GM23338 (cell line): ENCODE data around the gene MEAK7. TPM values are rescaled to one million over a fixed set of nuclear protein-coding genes. Genes with fewer than 3 reads are reported as not detected.

ENCODE experiments used
- ATAC-seq: fragments of 200-7000 bp; cut with Tn5 transposase; 3 replicates; pipeline ENCODE4 v1.9.1; 2020
- DNase-seq: peaks from one replicate; pipeline ENCODE4 v3.0.0-alpha.2; 2015; ENCODE audit warnings: low spot score
- H2AFZ ChIP-seq: fragments of 200-600 bp; sonication (generic); 2 replicates; pipeline ENCODE4 v1.8.0; 2016; ENCODE audit warnings: antibody characterized with exemption, mild to moderate bottlenecking, moderate library complexity
- H3F3A ChIP-seq: fragments of 200-600 bp; sonication (generic); replicated peaks from 2 replicates; pipeline ENCODE4 v1.8.0; 2017; ENCODE audit warnings: antibody characterized with exemption, mixed run types, low read depth
- H3K27ac ChIP-seq: fragments of 200-600 bp; sonication (generic); 2 replicates; pipeline ENCODE4 v1.6.1; 2016; ENCODE audit warnings: low read depth
- H3K27me3 ChIP-seq: fragments of 200-600 bp; sonication (generic); 2 replicates; pipeline ENCODE4 v1.8.0; 2016; ENCODE audit warnings: mild to moderate bottlenecking, mixed run types, moderate library complexity; ENCODE audit not compliant: insufficient read depth
- H3K36me3 ChIP-seq: fragments of 200-600 bp; sonication (generic); 2 replicates; pipeline ENCODE4 v1.8.0; 2016; ENCODE audit warnings: mild to moderate bottlenecking; ENCODE audit not compliant: insufficient read depth
- H3K4me1 ChIP-seq: fragments of 200-600 bp; sonication (generic); 2 replicates; pipeline ENCODE4 v1.8.0; 2016; ENCODE audit warnings: mild to moderate bottlenecking, moderate library complexity; ENCODE audit not compliant: insufficient read depth
- H3K4me2 ChIP-seq: fragments of 200-600 bp; sonication (generic); 2 replicates; pipeline ENCODE4 v1.7.1; 2017; ENCODE audit warnings: mixed run types
- H3K4me3 ChIP-seq: fragments of 200-600 bp; sonication (generic); 2 replicates; pipeline ENCODE4 v1.6.1; 2016; ENCODE audit warnings: mixed run types
- H3K79me2 ChIP-seq: fragments of 200-600 bp; sonication (generic); replicated peaks from 2 replicates; pipeline ENCODE4 v1.8.0; 2017; ENCODE audit warnings: mild to moderate bottlenecking; ENCODE audit not compliant: insufficient read depth
- H3K9me2 ChIP-seq: fragments of 200-600 bp; sonication (generic); 2 replicates; pipeline ENCODE4 v1.8.0; 2017; ENCODE audit not compliant: insufficient read depth
- H4K20me1 ChIP-seq: fragments of 200-600 bp; sonication (generic); replicated peaks from 2 replicates; pipeline ENCODE4 v1.8.0; 2017; ENCODE audit warnings: mild to moderate bottlenecking; ENCODE audit not compliant: insufficient read depth
- H3K27ac Mint-ChIP-seq: 2 replicates; pipeline ENCODE4 v1.8.0; 2020; ENCODE audit warnings: inconsistent platforms, mild to moderate bottlenecking, moderate library complexity, mixed read lengths
- H3K27me3 Mint-ChIP-seq: 3 replicates; pipeline ENCODE4 v1.8.0; 2022; ENCODE audit warnings: low read depth, mild to moderate bottlenecking, moderate library complexity, mixed read lengths, inconsistent platforms; ENCODE audit not compliant: insufficient read depth, poor library complexity
- H3K36me3 Mint-ChIP-seq: 3 replicates; pipeline ENCODE4 v1.8.0; 2021; ENCODE audit warnings: low read depth, mild to moderate bottlenecking, inconsistent platforms, moderate library complexity, mixed read lengths
- H3K4me1 Mint-ChIP-seq: 3 replicates; pipeline ENCODE4 v1.8.0; 2020; ENCODE audit warnings: mild to moderate bottlenecking, inconsistent platforms, mixed read lengths
- H3K4me3 Mint-ChIP-seq: 3 replicates; pipeline ENCODE4 v1.8.0; 2021; ENCODE audit warnings: moderate library complexity, mild to moderate bottlenecking, inconsistent platforms, mixed read lengths
- H3K9me3 Mint-ChIP-seq: 3 replicates; pipeline ENCODE4 v1.8.0; 2020; ENCODE audit warnings: moderate library complexity, mild to moderate bottlenecking, inconsistent platforms, mixed read lengths
- CREB1 ChIP-seq: fragments of 250-450 bp; sonication (Bioruptor Pico); IDR thresholded peaks from 2 replicates; pipeline ENCODE4 v1.5.0; 2020; ENCODE audit warnings: low read depth, mild to moderate bottlenecking, moderate library complexity
- ETS1 ChIP-seq: IDR thresholded peaks from 2 replicates; pipeline ENCODE4 v1.6.1; 2016; ENCODE audit warnings: antibody characterized with exemption
- EZH2 ChIP-seq: fragments of 200-600 bp; sonication (generic); IDR thresholded peaks from one replicate; pipeline ENCODE4 v1.8.0; 2017; ENCODE audit warnings: antibody characterized with exemption, mild to moderate bottlenecking, low read depth; ENCODE audit not compliant: unreplicated experiment
- EZH2phosphoT487 ChIP-seq: fragments of 200-600 bp; sonication (generic); IDR thresholded peaks from one replicate; pipeline ENCODE4 v1.8.1; 2018; ENCODE audit warnings: antibody characterized with exemption; ENCODE audit not compliant: unreplicated experiment
- JUNB ChIP-seq: IDR thresholded peaks from one replicate; pipeline ENCODE4 v1.6.1; 2016; ENCODE audit warnings: antibody characterized with exemption; ENCODE audit not compliant: unreplicated experiment
- POLR2AphosphoS5 ChIP-seq: IDR thresholded peaks from 2 replicates; pipeline ENCODE4 v1.6.1; 2016; ENCODE audit warnings: antibody characterized with exemption, low read depth
- STAT1 ChIP-seq: IDR thresholded peaks from one replicate; pipeline ENCODE4 v1.6.1; 2016; ENCODE audit warnings: antibody characterized with exemption; ENCODE audit not compliant: unreplicated experiment
- ZNF462 ChIP-seq: fragments of 250-450 bp; sonication (Bioruptor Pico); IDR thresholded peaks from 2 replicates; pipeline ENCODE4 v1.5.0; 2020; ENCODE audit warnings: mild to moderate bottlenecking, moderate library complexity
- polyA plus RNA-seq: library from polyadenylated mRNA; unstranded; fragments of >200 nt; fragmentation: Nextera tagmentation; extraction: Ambion mirVana; gene quantifications from 2 replicates; pipeline ENCODE4 v1.2.1, GENCODE V29; 2016
- total RNA-seq: library from RNA; depleted of rRNA; stranded (reverse); fragments of >200 nt; shearing (Covaris generic); gene quantifications from 2 replicates; pipeline ENCODE4 v1.2.3, GENCODE V29; 2014

Gene MEAK7
- total and polyA plus RNA-seq, 2 experiments from 2014 or later, result 7.5 to 17.2 TPM

GRCh38 chr16:84553873-84554399 lies 49.5 kb upstream of the MEAK7 start (continued):
- TF ChIP-seq ZNF462 (CRISPR knock-in tag), result no peak
- TF ChIP-seq CREB1, result no peak
- TF ChIP-seq ETS1, result no peak
- TF ChIP-seq EZH2phosphoT487, result no peak
- no peak for TF ChIP-seq POLR2AphosphoS5
- no peak for TF ChIP-seq JUNB
- no peak for TF ChIP-seq STAT1
- TF ChIP-seq EZH2, result no peak

GRCh38 chr16:84552135-84552534 lies 47.7 kb upstream of the MEAK7 start:
- no peaks in the 10 kb centered on the region for H3K9me2 ChIP-seq
- ATAC-seq (no peak), DNase-seq (no peak)
- no peaks in the 10 kb centered on the region for H3K36me3 ChIP-seq
- H3K27me3 ChIP-seq, result no peaks in the 10 kb centered on the region
- no peak overlapping the region; the same call in 1 of the 2 replicates for H3K27ac Mint-ChIP-seq
- peaks cover 14% of the 10 kb centered on the region for H3K27me3 Mint-ChIP-seq
- H3K27ac ChIP-seq, result no peak overlapping the region
- H3K4me1 ChIP-seq, result peaks cover 25% of the 10 kb centered on the region
- H4K20me1 ChIP-seq, result no peaks in the 10 kb centered on the region
- no peaks in the 10 kb centered on the region for H3K36me3 Mint-ChIP-seq
- H3F3A ChIP-seq, result peaks cover 13% of the 10 kb centered on the region; the same call in 1 of the 2 replicates
- no peaks in the 10 kb centered on the region for H3K9me3 Mint-ChIP-seq
- H3K4me3 ChIP-seq, result no peak overlapping the region
- H2AFZ ChIP-seq, result no peak overlapping the region
- H3K4me2 ChIP-seq, result no peak overlapping the region
- peaks cover 33% of the 10 kb centered on the region for H3K4me1 Mint-ChIP-seq
- H3K79me2 ChIP-seq, result no peaks in the 10 kb centered on the region
- no peak overlapping the region for H3K4me3 Mint-ChIP-seq
- TF ChIP-seq ZNF462 (CRISPR knock-in tag), result no peak
- no peak for TF ChIP-seq EZH2phosphoT487
- TF ChIP-seq CREB1, result no peak
